GM19455 (cell line): ENCODE data around the gene ZGPAT.
"Not testable (repeated sequence)": the region's sequence is repeated elsewhere in the genome, so short reads cannot be mapped to it uniquely, and the experiment has no call there.

Experiments used
- ATAC-seq: cut with Tn5 transposase; IDR thresholded peaks from one replicate; pipeline ENCODE4 v1.9.1; 2021; ENCODE audit not compliant: unreplicated experiment

Gene ZGPAT

GRCh38 chr20:63755933-63756647 lies 48.3 kb downstream of the ZGPAT start:
- no peak for ATAC-seq

GRCh38 chr20:63756648-63756991 lies 48.8 kb downstream of the ZGPAT start:
- no peak for ATAC-seq

GRCh38 chr20:63758152-63758551 lies 50.3 kb downstream of the ZGPAT start:
- ATAC-seq = no peak

- ATAC-seq = no peak
These were observed 51.6 kb downstream of the ZGPAT start for GRCh38 chr20:63759377-63759901.

DNA sequence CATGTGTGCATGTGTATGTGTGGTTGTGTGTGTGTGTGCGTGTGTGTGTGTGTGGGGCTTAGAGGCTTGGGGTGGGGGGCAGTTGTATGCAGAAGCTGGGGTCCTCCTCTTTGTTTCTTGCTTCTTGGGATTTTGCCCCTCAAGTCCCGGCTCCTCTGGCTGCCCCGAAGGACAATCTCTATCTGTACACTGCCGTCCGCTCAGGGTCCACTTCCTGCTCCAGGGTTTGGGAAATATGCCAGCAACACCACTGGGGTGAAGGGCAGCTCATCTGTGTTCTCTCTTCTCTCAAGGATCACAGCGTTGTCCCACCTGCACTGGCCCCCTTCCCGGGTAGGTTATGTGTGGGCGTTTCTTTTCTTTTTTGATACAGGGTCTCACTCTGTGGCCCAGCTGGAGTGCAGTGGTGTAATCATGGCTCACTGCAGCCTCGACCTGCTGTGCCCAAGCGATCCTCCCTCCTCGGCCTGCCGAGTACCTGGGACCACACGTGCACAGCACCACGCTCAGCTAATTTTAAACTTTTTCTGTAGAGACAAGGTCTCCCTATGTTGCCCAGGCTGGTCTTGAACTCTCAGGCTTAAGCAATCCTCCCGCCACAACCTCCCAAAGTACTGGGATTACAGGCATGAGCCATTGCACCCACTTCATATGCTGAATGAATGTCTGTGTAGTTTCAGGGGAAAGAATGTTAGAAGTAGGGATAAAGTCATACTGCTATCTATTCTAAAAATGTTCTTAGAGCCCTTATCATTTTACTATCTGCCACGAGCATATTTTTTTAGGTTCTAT lies 57.4 kb downstream of the ZGPAT start:
- no peak for ATAC-seq

DNA sequence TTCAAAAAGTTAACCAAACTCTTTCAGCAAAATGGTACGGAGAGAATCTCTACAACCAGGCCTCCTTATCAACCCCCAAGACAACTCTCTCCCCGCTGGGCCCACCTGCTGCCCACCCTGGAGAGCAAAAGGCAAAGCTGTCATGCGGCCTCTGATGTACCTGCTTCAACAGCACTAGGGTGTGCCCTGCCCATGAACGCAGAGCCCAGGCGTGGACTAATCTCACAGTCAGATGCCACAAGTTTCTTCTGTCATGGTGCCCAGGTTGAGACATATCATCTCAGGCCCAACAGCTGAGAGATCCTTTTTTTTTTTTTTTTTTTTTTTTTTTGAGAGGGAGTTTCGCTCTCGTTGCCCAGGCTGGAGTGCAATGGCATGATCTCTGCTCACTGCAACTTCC lies 58.1 kb downstream of the ZGPAT start:
- ATAC-seq = no peak

DNA sequence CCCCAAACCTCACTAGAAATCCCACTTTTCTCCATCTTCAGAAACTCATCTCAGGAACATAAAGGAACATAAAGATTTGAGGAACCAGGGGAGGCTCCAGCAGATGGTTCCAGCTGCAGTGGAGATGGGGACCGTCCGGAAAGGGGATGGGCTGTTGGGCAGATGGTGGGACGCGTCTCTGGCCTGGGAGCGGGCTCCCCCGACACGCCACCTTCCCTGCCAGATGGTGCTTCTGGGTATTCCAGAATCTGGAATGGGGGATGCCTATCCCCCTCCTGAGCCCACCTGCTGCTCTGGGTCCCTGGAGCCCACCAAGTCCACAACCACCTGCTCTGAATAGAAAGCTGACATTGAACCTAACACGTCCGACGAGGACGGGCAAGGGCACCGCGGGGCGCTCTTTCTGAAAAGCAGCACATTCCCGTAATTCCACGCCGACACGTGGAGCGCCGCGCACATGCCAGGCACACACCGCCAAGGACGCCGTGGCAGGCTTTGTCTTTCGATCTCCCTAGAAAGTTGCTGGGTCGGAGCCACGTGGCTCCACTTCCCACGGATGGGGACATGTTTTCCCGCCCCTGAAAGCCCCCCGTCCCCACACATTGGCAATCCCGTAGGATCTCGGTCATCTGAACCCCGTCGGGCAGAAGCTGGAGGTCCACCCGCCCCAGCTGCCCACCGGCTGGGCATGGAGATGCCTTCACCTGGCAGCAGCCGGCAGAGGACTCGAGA lies 59.0 kb downstream of the ZGPAT start:
- ATAC-seq = no peak

GRCh38 chr20:63767456-63767855 lies 59.6 kb downstream of the ZGPAT start:
- ATAC-seq = no peak

DNA sequence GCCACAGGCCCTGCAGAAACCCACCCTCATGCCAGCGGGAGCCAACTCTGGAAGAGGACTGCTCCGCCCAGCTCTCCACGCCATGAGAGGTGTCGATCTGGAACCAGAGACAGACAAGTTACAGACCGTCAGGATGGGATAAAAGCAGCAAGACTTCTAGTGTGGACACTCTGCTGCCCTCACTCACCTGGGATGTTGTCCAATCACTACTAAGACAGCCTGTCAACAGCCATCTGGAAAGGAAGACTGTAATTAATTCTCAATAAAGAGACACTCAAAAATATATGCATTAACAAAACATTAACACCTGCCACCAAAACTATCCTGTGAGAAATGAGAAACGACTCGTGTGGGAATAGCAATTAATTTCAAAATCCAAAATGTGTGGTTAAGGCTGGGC lies 60.0 kb downstream of the ZGPAT start:
- ATAC-seq = no peak

- ATAC-seq = no peak
These were observed 61.0 kb downstream of the ZGPAT start for GRCh38 chr20:63768591-63769515.

- ATAC-seq = no peak
These were observed 62.1 kb downstream of the ZGPAT start for GRCh38 chr20:63769891-63770474.

DNA sequence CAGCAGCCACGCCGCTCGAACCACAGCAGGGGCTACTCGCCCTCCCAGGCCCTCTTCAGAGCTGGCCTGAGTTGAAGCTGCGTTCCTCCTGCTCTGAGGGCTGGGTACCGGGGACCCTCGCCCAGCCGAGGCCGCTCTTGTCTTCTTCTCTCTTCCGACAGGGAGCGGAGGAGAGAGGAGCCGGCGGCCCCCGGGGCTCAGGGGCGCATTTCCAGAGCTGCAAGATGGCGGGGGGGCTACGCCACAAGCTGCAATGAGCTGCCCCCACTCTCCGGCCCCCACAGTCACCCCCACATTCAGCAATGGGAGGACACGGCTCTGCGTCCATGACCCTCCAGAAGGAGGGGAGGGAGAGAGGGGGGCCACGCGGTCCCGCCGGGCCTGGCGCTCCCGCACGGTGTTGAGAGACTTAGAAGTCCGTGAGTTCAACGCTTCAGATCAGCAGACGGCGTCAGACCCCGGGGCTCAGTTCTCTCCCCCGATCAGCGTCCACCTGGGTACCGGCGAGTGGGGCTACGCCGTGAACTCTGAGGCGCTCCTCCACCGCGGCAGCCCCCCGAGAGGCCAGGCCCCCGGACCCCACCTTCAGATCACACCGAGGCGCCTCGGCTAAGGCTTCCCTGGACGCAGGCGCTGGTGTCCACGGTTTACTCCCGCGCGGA lies 63.3 kb downstream of the ZGPAT start:
- ATAC-seq = no peak

- ATAC-seq = no peak
These were observed 65.1 kb downstream of the ZGPAT start for GRCh38 chr20:63772781-63773518.

DNA sequence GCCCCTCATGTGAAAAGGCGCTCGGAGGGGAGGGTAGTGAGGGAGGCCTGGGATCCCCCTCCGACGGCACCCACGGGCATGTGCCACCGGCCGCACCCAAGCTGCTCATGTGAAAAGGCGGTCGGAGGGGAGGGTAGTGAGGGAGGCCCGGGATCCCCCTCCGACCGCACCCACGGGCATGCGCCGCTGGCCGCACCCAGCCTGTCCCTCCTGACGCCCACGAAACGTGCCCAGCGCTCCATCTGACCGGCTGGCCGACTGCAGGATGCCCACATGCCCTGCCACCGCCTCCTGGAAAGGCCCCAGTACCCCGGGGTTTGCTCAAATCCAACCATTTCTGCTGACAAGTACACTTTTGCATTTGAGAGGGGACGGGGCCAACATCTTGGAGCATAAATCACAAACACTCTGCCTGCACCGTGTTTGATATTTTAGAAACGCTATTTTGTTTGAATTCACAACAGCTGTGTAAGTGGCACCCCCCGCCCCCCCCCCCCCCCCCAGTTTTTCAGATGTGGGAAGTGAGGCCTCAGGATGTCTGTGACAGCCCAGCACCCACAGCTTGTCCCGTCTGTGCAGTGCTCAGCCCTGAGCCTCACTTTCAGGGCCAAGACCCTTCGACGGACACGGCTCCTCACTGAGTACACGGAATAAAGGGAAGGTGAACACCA lies 65.9 kb downstream of the ZGPAT start:
- ATAC-seq = no peak

DNA sequence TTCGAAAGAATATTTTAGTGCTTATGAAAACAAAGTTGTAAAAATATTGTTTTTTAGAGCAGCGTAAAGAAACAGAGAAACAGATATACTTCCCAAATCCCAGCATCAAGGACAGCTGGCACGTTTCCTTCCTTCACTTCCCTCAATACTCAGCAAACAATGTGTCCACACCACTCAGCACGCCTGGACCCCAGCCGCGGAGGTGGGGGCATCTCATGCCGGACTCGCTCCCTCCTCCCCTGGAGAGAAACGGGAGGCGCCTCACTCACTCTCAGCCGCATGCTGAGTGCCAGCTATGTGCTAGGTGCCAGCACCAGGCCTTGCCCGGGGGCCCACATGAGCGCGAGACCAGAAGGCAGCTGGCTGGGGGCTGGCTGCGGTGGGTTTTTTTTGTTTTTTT lies 66.5 kb downstream of the ZGPAT start:
- no peak for ATAC-seq

GRCh38 chr20:63775096-63775978 lies 67.5 kb downstream of the ZGPAT start:
- no peak for ATAC-seq

GRCh38 chr20:63776875-63777274 lies 69.0 kb downstream of the ZGPAT start:
- ATAC-seq = not testable (repeated sequence)

- no peak for ATAC-seq
These were observed 69.8 kb downstream of the ZGPAT start for GRCh38 chr20:63777614-63778013.
